ENCODE measurements around the gene PIMREG. TPM values are rescaled to one million over a fixed set of nuclear protein-coding genes. Genes with fewer than 3 reads are reported as not detected.

Gene PIMREG
- total and polyA plus RNA-seq, 3 donors from 2014 or later: 0.73 to 1.8 (median 1.3) TPM

DNA sequence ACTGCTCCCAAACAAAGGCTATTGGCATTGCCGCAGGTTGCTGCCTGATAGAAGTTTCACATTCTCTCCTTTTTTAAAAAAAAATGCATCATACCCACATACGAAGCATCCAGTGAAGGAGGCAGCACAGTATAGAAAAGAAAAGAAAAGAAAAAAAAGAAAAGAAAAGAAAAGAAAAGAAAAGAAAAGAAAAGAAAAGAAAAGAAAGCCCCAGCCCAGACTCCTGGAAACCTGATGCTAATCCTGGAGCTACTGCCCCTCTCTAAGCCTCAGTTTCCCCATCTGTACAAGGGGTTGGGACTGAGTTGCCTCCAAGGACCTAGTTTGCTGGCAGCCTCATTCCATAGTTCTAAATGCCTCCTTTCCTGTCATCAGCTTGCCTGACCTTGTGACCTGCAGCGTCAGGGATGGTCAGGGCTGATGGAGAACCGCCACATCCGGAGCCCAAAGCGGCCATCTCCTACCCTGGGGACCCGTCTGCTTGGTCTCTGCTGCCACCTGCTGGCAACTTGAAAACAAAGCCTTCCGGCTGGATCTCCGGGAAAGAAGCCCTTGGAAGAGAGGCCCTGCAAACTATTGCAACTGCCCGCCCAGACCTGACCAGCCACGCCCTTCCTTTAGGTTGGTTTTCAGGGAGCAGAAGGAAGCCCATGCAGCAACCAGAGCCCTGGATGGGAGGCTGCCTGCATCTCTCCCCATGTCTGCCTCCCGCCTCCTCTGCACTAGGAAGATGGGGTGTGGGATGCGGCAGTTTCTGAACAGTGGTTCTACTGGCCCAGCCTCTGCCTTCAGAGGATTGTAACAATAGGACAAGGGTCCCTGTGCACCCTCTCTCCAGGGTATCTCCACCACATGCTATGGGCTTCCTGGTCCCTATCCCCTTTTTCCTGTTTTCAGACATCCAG, 22.3 kb upstream of the PIMREG start:
- no peaks in the 10 kb centered on the region for H3K36me3 ChIP-seq (ENCODE audit: low read depth, missing control alignments)
- peak; percentile 85 for DNase-seq
- H3K4me1 ChIP-seq: no peaks in the 10 kb centered on the region
- intact Hi-C loops (cut with DNase I; ENCODE audit: low total_unique reads): loop anchor here (5.0 kb wide), 1 partner anchor 835 kb away; no protein-coding TSS in a partner anchor
- H3K27ac ChIP-seq: no peak overlapping the region
- H3K9me3 ChIP-seq: no peaks in the 10 kb centered on the region
- H3K4me3 ChIP-seq: no peak overlapping the region
- no peaks in the 10 kb centered on the region for H3K27me3 ChIP-seq
- WGBS, 2 donors: 34 to 35% methylated on average over 12 to 13 of the region's 13 CpGs
- TF ChIP-seq, protein P1, sequence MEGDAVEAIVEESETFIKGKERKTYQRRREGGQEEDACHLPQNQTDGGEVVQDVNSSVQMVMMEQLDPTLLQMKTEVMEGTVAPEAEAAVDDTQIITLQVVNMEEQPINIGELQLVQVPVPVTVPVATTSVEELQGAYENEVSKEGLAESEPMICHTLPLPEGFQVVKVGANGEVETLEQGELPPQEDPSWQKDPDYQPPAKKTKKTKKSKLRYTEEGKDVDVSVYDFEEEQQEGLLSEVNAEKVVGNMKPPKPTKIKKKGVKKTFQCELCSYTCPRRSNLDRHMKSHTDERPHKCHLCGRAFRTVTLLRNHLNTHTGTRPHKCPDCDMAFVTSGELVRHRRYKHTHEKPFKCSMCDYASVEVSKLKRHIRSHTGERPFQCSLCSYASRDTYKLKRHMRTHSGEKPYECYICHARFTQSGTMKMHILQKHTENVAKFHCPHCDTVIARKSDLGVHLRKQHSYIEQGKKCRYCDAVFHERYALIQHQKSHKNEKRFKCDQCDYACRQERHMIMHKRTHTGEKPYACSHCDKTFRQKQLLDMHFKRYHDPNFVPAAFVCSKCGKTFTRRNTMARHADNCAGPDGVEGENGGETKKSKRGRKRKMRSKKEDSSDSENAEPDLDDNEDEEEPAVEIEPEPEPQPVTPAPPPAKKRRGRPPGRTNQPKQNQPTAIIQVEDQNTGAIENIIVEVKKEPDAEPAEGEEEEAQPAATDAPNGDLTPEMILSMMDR (IDR thresholded peaks at IDR 0.05): peak; percentile 75 to 83 (median 77)
- no peak for TF ChIP-seq POLR2A (IDR thresholded peaks at IDR 0.05)

DNA sequence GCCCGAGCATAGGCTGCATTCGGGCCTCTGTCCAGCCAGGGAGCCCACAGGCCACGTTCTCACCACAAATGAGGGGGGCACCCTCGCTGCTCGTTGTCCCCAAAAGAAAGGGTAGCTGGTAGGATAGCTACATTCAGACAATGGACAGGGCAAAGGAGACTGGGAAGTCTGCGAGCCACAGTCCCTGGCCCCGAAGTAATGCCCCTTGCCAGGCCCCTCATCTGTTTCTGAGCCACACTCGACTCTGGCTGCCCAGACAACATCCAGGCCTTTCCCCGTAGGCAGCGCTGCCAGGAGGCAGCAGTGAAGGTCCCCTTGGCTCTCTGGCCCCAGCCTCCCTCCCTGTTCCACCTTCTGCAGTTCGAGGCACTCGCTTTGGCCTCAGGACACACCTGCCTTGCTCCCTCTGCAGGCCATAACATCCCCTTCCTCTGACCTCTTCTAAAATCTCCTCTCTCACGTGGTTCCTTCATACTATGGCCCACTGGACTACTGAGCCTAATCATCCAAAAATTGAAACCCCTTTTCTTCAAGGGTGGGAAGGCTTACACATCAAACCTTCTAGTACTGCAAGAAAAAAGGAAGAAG, 21.5 kb upstream of the PIMREG start:
- no peaks in the 10 kb centered on the region for H3K27me3 ChIP-seq
- no peak overlapping the region for H3K27ac ChIP-seq
- H3K4me1 ChIP-seq: no peaks in the 10 kb centered on the region
- no peaks in the 10 kb centered on the region for H3K36me3 ChIP-seq (ENCODE audit: low read depth, missing control alignments)
- 65 to 72% methylated on average over 11 to 13 of the region's 13 CpGs for WGBS, 2 donors
- H3K9me3 ChIP-seq: no peaks in the 10 kb centered on the region
- TF ChIP-seq POLR2A (IDR thresholded peaks at IDR 0.05): no peak
- TF ChIP-seq, protein P1 (IDR thresholded peaks at IDR 0.05): no peak
- intact Hi-C loops (cut with DNase I; ENCODE audit: low total_unique reads): loop anchor here (5.0 kb wide), 1 partner anchor 835 kb away; no protein-coding TSS in a partner anchor
- DNase-seq: no peak
- H3K4me3 ChIP-seq: no peak overlapping the region

DNA sequence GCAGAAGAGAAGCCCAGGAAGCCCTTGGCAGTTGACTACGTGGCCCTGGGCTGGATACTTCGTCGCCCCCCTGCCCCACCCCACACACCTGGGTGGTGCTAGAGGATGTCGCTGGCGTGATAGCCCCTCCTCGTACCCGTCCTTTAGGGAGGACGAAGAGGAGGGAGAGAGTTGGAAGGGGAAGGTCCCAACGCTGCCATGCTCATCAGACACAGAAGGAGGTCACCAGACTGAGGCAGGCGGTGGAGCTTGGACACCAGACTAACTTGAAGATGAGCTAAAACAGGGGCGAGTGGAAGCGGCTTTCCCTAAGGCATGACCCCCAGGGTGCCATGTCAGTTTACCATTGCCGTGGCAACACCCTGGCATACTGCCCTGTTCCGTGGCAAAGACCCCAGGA, 20.3 kb upstream of the PIMREG start:
- Histone ChIP-seq H3K9me3 (no peaks in the 10 kb centered on the region), H3K36me3 (ENCODE audit: low read depth, missing control alignments) (no peaks in the 10 kb centered on the region), H3K27ac (no peak overlapping the region), H3K4me1 (no peaks in the 10 kb centered on the region), H3K27me3 (no peaks in the 10 kb centered on the region), H3K4me3 (no peak overlapping the region)
- TF ChIP-seq, protein P1 (IDR thresholded peaks at IDR 0.05): no peak
- TF ChIP-seq POLR2A (IDR thresholded peaks at IDR 0.05): no peak
- 74 to 76% methylated on average over 13 to 14 of the region's 14 CpGs for WGBS, 2 donors
- intact Hi-C loops (cut with DNase I; ENCODE audit: low total_unique reads): loop anchor here (5.0 kb wide), 1 partner anchor 837 kb away; no protein-coding TSS in a partner anchor
- DNase-seq: no peak

DNA sequence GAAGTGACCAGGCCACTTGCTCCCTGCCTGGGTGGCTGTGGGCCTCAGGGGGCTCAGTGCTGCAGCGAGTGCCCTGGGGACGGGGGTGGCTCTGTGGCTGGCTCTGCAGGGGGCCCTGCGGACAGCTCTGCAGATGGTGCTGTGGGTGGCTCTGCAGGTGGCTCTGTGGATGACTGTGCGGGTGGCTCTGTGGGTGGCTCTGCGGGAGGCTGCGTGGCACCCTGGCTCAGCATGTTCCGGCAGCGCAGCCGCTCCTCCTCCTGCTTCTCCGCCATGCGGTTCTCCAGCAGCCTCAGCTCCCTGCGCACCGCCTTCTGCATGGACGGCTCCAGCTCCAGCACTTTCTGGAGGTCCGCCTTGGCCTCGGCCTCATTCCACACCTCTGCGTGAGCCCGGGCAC, 18.8 kb upstream of the PIMREG start:
- 55 to 80% methylated on average over 14 to 18 of the region's 18 CpGs for WGBS, 2 donors
- H3K4me1 ChIP-seq: no peaks in the 10 kb centered on the region
- no peaks in the 10 kb centered on the region for H3K27me3 ChIP-seq
- no peak overlapping the region for H3K27ac ChIP-seq
- DNase-seq: no peak
- intact Hi-C loops (cut with DNase I; ENCODE audit: low total_unique reads): no loop called here
- H3K36me3 ChIP-seq (ENCODE audit: low read depth, missing control alignments): no peaks in the 10 kb centered on the region
- TF ChIP-seq, protein P1 (IDR thresholded peaks at IDR 0.05): no peak
- no peak for TF ChIP-seq POLR2A (IDR thresholded peaks at IDR 0.05)
- no peaks in the 10 kb centered on the region for H3K9me3 ChIP-seq
- H3K4me3 ChIP-seq: no peak overlapping the region
